GM18505 (cell line): ENCODE measurements around the gene RPS18.
A peak's percentile ranks its signal among the peaks of the same experiment; 100 is the strongest.
"Not testable (repeated sequence)": the region's sequence is repeated elsewhere in the genome, so short reads cannot be mapped to it uniquely, and the experiment has no call there.

Experiments used
- ATAC-seq: cut with Tn5 transposase; IDR thresholded peaks from one replicate; pipeline ENCODE4 v1.9.1; 2021; ENCODE audit not compliant: unreplicated experiment
- POLR2A ChIP-seq: IDR thresholded peaks from 4 replicates; pipeline ENCODE4 v1.6.1; 2011; ENCODE audit warnings: borderline replicate concordance; ENCODE audit not compliant: insufficient read depth, insufficient read length; ENCODE audit errors: extremely low read depth

The RPS18 gene

DNA sequence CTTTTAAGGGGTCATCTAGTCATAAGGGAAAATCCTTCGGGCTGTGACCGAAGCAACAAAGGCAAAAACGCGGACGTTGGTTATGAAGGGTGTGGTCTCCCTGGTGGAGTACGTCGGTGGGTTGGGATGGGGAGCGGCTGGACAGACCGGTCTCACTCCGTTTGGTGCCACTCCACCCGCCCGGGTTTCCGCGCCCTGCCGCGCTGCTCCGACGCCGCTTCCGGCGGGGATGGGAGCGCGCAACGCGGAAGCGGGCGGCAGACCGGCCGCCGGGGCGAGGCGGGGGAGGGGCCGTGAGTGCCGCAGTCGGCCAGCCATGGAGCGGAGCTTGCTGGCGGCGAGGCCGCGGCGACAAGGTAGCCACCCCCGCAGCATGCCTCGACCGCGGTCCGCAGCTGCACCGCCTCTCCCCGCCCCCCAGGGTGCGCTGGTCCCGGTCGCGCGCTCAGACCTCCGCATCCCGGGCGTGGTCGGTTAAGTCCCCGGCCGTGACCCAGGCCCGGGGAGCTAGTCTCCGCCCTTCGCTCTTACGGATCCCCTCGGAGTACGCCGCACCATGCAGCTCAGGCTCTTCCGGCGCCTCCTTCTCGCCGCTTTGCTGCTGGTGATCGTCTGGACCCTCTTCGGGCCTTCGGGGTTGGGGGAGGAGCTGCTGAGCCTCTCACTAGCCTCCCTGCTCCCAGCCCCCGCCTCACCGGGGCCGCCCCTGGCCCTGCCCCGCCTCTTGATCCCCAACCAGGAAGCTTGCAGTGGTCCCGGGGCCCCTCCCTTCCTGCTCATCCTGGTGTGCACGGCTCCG is 5.2 kb downstream of the RPS18 start, which contains the start of gene B3GALT4:
Gene B3GALT4 (plus strand): TSS at position 260 of the 799 bp plus-strand sequence. CDS start 297 bp downstream, at position 557.
- TF ChIP-seq POLR2A = peak; percentile 87
- peak; percentile 55 for ATAC-seq

DNA sequence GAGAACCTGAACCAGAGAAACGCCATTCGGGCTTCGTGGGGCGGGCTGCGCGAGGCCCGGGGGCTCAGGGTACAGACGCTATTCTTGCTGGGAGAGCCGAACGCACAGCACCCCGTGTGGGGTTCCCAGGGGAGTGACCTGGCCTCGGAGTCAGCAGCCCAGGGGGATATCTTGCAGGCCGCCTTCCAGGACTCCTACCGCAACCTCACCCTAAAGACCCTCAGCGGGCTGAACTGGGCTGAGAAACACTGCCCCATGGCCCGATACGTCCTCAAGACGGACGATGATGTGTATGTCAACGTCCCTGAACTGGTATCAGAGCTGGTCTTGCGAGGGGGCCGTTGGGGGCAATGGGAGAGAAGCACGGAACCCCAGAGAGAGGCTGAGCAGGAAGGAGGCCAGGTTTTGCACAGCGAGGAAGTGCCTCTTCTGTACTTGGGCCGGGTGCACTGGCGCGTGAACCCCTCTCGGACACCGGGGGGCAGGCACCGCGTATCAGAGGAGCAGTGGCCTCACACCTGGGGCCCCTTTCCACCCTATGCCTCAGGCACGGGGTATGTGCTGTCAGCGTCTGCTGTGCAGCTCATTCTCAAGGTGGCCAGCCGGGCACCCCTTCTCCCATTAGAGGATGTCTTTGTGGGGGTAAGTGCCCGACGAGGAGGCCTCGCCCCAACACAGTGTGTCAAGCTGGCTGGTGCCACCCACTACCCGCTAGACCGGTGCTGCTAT is 6.0 kb downstream of the RPS18 start:
- no peak for ATAC-seq
- TF ChIP-seq POLR2A = peak; percentile 8

DNA sequence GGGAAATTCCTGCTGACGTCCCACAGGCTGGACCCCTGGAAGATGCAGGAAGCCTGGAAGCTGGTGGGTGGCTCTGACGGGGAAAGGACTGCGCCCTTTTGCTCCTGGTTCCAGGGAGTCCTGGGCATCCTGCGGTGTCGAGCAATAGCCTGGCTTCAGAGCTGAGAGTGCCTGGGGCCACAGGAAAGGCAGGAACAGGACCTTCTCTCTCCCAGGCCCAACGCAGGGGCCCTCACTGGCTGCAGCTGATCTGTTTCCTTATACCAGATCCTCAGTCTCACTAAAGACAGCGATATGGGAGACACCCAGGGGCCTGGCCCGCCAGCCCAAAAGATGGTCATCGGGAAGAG is 6.5 kb downstream of the RPS18 start:
- no peak for ATAC-seq
- no peak for TF ChIP-seq POLR2A

DNA sequence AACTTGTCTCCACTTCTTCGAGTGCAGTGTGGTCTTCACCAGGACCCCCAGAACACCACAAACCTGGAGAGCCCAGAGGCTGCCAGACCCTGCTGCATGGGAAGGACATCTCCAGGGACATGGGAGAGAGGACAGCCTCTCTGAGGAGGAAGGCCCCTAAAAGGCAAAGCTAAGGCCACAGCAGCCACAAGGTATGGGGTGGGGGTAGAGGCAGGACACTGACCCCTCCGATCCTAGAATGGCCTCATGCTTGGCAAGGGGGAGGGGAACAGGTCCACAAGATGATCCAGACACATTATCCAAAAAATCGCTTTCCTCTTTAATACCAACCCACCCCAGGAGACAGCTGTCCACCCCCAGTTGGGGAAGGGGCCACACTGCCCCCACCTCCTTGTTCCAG is 6.9 kb downstream of the RPS18 start:
- no peak for TF ChIP-seq POLR2A
- ATAC-seq = no peak

DNA sequence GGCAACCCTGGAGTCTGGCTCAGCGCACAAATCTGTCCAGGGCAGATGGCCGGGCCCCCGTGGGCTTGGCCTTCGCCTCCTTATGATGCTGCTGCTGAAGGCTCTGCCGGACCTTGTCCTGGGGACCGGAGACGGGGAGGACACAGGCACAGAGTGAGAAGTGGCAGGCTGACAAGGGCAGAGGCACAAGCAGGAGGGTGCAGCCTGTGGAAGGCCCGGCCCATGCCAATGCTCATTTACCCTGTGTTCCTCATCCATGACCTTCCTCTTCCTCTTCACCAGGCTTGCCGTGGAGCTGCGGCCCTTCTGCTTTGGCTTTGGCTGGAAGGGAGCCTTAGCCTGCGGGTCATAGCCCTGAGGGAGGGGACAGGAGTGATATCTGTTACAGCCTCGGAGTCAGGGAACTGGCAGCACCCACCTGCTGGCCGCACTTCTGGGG is 7.4 kb downstream of the RPS18 start:
- no peak for TF ChIP-seq POLR2A
- ATAC-seq = no peak

DNA sequence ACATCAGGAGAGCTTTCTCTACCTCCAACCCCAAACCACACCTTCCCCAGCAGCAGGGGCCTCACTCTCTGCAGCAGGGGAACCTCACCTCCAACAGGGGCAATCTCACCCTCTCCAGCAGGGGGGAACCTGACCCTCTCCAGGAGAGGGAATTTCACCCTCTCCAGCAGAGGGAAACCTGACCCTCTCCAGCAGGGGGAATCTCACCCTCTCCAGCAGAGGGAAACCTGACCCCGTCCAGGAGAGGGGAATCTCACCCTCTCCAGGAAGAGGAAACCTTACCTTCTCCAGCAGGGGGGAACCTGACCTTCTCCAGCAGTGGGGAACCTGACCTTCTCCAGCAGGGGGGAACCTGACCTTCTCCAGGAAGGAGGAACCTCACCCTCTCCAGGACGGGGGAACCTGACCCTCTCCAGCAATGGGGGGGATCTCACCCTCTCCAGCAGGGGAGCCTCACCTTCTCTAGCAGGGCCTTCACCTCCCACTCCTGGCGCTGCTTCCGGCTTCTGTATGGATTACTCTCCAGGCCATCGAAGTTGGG is 8.2 kb downstream of the RPS18 start:
- no peak for ATAC-seq
- no peak for TF ChIP-seq POLR2A

DNA sequence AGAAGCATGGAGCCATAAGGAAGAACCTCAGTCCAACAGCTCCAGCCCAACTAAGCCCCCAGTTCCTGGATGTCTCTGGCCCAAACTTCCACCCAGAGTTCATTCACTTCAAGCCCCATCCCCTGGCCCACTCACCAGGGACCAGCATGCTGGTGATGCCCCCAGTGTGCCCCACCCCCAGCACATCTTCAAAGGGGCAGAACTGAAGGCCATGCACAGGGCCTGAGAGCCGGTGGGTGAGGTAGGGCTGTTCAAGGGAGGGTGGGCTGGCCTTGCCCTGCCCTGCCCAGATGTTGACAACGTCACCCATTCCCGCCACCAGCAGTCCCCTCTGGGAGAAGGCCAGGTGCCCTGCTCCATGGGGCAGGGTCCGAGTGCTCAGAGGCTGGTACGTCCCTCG is 8.7 kb downstream of the RPS18 start:
- ATAC-seq = no peak
- TF ChIP-seq POLR2A = no peak

DNA sequence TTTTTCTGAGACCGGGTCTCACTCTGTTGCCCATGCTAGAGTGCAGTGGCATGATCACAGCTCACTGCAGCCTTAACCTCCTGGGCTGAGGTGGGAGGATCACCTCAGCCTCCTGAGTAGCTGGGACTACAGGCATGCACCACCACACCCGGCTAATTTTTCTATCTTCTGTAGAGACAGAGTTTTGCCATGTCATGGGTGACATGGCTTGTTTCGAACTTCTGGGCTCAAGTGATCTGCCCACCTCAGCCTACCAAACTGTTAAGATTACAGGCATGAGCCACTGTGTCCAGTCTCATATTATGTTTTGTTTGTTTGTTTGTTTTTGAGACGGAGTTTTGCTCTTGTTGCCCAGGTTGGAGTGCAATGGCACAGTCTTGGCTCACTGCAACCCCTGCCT is 13.3 kb downstream of the RPS18 start:
- not testable (repeated sequence) for ATAC-seq

DNA sequence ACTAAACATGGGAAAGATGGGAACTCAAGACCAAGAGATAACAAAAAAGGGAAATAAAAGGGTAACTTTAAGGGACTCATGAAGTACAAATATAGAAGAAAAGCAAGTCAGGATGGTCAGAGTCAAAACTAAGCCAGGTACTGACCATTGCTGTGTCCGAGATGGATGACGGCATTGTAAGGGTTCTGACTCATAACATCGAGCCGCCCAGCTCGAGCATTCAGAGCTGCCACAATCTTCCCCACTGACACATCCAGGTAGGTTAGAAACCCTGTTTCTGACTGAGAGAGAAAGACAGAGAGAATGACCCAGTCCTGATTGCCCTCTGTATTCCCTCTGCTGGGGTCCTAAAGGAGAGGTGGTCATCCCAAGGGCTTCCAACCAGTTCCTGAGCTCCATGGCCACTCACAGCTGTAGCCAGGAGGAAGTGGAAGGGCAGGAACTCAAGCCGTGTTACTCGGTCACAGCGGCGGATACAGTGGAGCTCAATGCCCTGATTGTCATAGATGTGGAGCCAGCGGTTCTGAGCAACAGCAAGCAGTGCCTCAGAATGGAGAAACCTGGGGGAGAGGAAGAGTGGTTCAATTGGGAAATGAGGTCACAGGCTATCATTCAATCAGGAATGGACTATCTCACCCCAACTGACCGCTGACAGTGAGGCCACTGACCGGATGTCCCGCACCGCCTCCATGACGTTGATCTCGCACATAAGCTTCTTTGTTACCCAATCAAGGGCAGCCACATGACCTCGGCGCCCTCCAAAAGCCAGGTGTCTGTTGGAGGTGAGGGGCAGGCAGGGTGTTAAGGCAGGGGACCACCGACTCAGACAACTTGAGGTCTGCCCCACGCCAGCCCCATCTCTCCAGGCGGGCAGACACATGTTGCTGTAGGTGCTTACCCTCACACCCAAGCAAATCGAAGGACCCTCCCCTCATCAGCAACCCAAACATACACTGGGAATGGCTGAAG is 15.4 kb downstream of the RPS18 start:
- no peak for ATAC-seq
- no peak for TF ChIP-seq POLR2A

DNA sequence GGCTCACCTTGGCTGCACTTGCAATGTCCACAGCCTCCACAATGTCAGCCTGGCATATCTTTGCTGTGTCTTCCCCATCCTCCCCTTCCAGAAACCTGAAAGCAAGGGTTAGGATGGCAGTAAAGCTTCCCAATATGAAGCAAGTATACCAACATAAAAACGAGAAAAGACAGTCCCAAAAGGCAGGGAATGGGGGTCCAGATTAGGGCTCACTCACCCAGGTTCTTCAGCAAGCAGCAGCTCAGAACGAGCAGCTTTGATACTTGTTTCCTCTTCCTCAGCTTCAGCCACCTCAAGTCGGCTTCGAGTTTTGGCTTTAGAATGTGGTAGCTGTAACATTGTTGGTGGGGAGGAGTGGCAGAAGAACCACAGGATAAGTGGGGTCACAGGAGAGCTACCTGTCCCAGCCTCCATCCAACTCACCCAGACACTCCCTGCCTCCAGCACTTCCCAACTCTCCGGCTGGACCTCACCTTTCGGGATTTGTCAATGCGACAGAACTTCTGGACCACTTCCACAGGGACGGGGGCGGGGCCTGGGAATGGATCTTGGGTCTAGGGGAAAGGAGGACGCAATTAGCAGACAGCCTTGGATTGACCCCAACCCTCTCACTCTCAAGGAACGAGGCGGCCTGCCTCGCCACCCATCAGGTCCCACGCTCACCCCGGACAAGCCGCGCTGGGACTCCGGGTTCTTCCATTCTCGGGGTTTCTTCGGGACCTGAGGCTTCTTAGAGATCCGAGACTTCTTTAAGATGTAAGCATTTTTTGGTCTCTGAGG is 16.5 kb downstream of the RPS18 start:
- no peak for ATAC-seq
- no peak for TF ChIP-seq POLR2A

DNA sequence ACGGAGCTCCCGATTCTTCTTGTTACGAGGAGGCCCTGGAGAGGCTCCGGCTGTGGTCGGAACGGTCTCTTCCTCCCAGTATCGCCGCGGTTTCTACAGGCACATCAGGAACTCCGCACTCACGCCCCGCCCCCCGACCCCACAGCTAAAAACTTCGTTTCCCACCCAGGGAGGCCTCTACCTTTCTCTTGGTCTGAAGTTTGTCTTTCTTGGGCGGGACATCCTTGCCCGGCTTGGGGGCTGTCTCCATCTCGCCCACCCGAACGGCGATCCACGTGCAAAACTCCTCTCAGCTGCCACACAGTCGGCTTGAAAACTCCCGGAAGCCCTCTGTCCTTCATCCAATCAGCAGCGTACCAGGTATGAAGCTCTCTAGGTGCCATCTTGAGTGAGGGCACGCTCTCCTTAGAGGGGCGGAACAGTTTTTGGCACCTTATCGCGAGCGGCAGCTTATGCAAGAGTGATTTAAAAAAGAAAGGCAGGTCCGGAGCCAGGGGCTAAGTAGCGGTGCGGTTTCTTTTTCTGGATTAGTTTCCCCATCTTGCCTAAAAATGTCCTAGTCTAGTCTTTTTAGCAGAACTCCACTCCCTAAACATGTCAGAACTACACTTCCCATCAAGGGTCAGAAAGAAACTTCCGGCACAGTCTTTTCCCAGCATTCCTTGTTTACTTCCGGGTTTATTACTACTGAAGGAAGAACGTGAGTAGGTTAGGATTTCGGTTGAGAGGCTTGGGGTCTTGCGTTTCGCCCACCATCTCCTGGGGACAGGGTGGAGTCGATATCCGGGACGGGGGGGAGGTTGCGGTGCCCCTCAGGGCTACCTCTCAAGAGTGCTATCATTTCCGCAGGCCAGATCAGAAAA is 17.3 kb downstream of the RPS18 start, which contains the start of the genes PFDN6 and WDR46:
Gene PFDN6 (plus strand): TSS at position 681 of the 863 bp plus-strand sequence. CDS start 256 bp downstream, outside the sequence.
Gene WDR46 (minus strand): TSS at position 319 of the 863 bp plus-strand sequence. CDS start 69 bp downstream, at position 250.
- TF ChIP-seq POLR2A = peak; percentile 64
- peak; percentile 79 for ATAC-seq
